ENCODE data around the gene ADAMTS18. TPM values are rescaled to one million over a fixed set of nuclear protein-coding genes. Genes with fewer than 3 reads are reported as not detected.

The ADAMTS18 gene
- total RNA-seq, 2 donors from 2014 or later: 2.7 TPM; not detected in 1

DNA sequence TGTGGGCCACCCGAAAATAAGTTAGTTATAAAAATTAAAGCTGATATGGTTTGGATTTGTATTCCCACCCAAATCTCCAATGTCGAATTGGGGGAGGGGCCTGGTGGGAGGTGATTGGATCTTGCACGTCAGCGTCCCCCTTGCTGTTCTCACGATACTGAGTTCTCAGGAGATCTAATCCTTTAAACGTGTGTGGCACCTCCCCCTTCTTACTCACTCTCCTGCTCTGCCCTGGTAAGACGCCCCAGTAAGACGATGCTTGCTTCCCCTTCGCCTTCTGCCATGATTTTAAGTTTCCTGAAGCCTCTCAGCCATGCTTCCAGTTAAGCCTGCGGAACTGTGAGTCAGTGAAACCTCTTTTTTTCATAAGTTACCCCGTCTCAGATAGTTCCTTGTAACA lies 200.2 kb downstream of the ADAMTS18 start:
- TF ChIP-seq, protein P1, sequence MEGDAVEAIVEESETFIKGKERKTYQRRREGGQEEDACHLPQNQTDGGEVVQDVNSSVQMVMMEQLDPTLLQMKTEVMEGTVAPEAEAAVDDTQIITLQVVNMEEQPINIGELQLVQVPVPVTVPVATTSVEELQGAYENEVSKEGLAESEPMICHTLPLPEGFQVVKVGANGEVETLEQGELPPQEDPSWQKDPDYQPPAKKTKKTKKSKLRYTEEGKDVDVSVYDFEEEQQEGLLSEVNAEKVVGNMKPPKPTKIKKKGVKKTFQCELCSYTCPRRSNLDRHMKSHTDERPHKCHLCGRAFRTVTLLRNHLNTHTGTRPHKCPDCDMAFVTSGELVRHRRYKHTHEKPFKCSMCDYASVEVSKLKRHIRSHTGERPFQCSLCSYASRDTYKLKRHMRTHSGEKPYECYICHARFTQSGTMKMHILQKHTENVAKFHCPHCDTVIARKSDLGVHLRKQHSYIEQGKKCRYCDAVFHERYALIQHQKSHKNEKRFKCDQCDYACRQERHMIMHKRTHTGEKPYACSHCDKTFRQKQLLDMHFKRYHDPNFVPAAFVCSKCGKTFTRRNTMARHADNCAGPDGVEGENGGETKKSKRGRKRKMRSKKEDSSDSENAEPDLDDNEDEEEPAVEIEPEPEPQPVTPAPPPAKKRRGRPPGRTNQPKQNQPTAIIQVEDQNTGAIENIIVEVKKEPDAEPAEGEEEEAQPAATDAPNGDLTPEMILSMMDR (IDR thresholded peaks at IDR 0.05): no peak
- no peak for TF ChIP-seq POLR2A (IDR thresholded peaks at IDR 0.05)
- no peak for TF ChIP-seq POLR2AphosphoS5 (IDR thresholded peaks at IDR 0.05)
- 26% methylated on average over 11 of the region's 11 CpGs for WGBS
- no peak overlapping the region for H3K27ac ChIP-seq
- H3K36me3 ChIP-seq: no peaks in the 10 kb centered on the region
- no peaks in the 10 kb centered on the region for H3K27me3 ChIP-seq (replicated peaks; ENCODE audit: insufficient read depth)
- H3K4me3 ChIP-seq: no peak overlapping the region
- H3K9me3 ChIP-seq: no peaks in the 10 kb centered on the region
- intact Hi-C loops (cut with DNase I): no loop called here
- H3K4me1 ChIP-seq (replicated peaks): no peaks in the 10 kb centered on the region
- DNase-seq (ENCODE audit: low spot score): no peak

DNA sequence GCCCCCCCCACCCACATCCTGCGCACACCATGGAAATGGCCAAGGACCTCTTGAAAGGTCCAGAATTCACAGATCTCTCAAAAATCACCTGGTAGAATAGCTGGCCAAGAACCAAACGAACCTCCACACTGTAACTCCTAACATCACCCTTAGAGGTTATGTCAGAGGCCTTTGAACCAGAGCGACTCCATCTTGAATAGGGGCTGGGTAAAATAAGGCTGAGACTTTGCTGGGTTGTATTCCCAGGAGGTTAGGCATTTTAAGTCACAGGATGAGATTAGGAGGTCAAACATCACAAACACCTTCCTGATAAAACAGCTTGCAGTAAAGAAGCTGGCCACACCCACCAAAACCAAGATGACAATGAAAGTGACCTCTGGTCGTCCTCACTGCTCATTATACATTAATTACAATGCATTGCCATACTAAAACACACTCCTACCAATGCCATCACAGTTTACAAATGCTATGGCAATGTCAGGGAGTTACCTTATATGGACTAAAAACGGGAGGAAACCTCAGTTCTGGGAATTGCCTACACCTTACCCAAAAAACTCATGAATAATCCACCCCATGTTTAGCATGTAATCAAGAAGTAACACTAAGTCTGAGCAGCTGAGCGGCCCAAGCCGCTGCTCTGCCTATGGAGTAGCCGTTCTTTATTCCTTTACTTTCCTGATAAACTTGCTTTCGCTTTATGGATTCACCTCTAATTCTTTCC lies 200.9 kb downstream of the ADAMTS18 start:
- H3K27ac ChIP-seq: no peak overlapping the region
- TF ChIP-seq POLR2AphosphoS5 (IDR thresholded peaks at IDR 0.05) (no peak), POLR2A (IDR thresholded peaks at IDR 0.05) (no peak)
- TF ChIP-seq, protein P1 (IDR thresholded peaks at IDR 0.05): no peak
- no peak for DNase-seq (ENCODE audit: low spot score)
- H3K36me3 ChIP-seq: no peaks in the 10 kb centered on the region
- no peaks in the 10 kb centered on the region for H3K4me1 ChIP-seq (replicated peaks)
- H3K9me3 ChIP-seq: no peaks in the 10 kb centered on the region
- WGBS: 77% methylated on average over 9 of the region's 9 CpGs
- H3K27me3 ChIP-seq (replicated peaks; ENCODE audit: insufficient read depth): no peaks in the 10 kb centered on the region
- intact Hi-C loops (cut with DNase I): no loop called here
- H3K4me3 ChIP-seq: no peak overlapping the region

Other genes starting within 250 kb of the ADAMTS18 start
- gene MON1B, start 243.8 kb downstream of the ADAMTS18 start, total RNA-seq: 100 to 1,000 TPM in 1 of 2 donors, 10 to 100 TPM in 1; 53.9 to 116 TPM
- 1 to 10 TPM; 2.3 to 3.4 TPM for gene SYCE1L, start 235.6 kb downstream of the ADAMTS18 start, total RNA-seq

Measured in prostate gland (tissue), 2 donors.